Glutamatergic neuron (in vitro differentiated cells): ENCODE data around the gene PHF10. TPM values are rescaled to one million over a fixed set of nuclear protein-coding genes. Genes with fewer than 3 reads are reported as not detected.

Source experiments
- DNase-seq: peaks from one replicate; pipeline ENCODE4 v3.0.0; 2022
- H3K27ac Mint-ChIP-seq: one replicate; pipeline ENCODE4 v1.8.0; 2020; ENCODE audit warnings: mild to moderate bottlenecking, mixed read lengths, inconsistent platforms; ENCODE audit not compliant: unreplicated experiment
- H3K27me3 Mint-ChIP-seq: one replicate; pipeline ENCODE4 v1.8.0; 2020; ENCODE audit warnings: mild to moderate bottlenecking, moderate library complexity, mixed read lengths, inconsistent platforms; ENCODE audit not compliant: unreplicated experiment
- H3K36me3 Mint-ChIP-seq: one replicate; pipeline ENCODE4 v1.8.0; 2020; ENCODE audit warnings: mild to moderate bottlenecking, mixed read lengths, inconsistent platforms; ENCODE audit not compliant: unreplicated experiment
- H3K4me1 Mint-ChIP-seq: one replicate; pipeline ENCODE4 v1.8.0; 2020; ENCODE audit warnings: mild to moderate bottlenecking, low read depth, mixed read lengths, inconsistent platforms; ENCODE audit not compliant: unreplicated experiment
- H3K4me3 Mint-ChIP-seq: one replicate; pipeline ENCODE4 v1.8.0; 2020; ENCODE audit warnings: mild to moderate bottlenecking, mixed read lengths, inconsistent platforms; ENCODE audit not compliant: unreplicated experiment
- H3K9me3 Mint-ChIP-seq: one replicate; pipeline ENCODE4 v1.8.0; 2020; ENCODE audit warnings: mild to moderate bottlenecking, moderate library complexity, mixed read lengths, inconsistent platforms; ENCODE audit not compliant: unreplicated experiment
- total RNA-seq: library from RNA; stranded (reverse); fragmentation: NEBNext Ultra II Directional; extraction: Animal tissue kit (Norgen Biotek cat#: 25700); gene quantifications from one replicate; pipeline ENCODE4 v1.2.1, GENCODE V29; 2021; ENCODE audit not compliant: unreplicated experiment
- TF ChIP-seq, protein P1 (sequence below): fragments of 200-600 bp; sonication (generic); IDR thresholded peaks from one replicate; pipeline ENCODE4 v1.5.0; 2021; ENCODE audit not compliant: partially characterized antibody, unreplicated experiment

Gene PHF10
- total RNA-seq, 1 donor from 2014 or later: 21.2 TPM

DNA sequence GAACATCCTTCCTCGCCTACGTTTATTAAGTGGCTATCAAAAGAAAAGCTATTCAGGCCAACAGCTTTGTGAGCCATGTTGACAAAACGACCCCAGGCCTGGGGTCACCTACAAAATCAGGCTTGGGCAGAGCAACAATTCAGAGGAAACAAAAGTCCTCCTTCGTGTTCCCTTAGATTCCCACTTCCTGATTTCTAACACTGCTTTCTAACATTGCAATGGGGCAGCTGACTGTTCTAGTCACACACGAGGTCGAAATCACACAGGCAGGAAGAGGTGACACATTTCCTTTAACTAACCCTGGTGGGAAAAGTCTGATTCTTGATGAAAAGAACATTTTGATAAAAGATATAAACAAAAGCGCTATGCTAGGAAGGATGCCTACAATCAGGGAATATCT lies 54.4 kb downstream of the PHF10 start:
- no peak overlapping the region for H3K4me3 Mint-ChIP-seq
- no peak overlapping the region for H3K27ac Mint-ChIP-seq
- DNase-seq: no peak
- no peaks in the 10 kb centered on the region for H3K27me3 Mint-ChIP-seq
- H3K4me1 Mint-ChIP-seq: peaks cover 5% of the 10 kb centered on the region
- TF ChIP-seq, protein P1, sequence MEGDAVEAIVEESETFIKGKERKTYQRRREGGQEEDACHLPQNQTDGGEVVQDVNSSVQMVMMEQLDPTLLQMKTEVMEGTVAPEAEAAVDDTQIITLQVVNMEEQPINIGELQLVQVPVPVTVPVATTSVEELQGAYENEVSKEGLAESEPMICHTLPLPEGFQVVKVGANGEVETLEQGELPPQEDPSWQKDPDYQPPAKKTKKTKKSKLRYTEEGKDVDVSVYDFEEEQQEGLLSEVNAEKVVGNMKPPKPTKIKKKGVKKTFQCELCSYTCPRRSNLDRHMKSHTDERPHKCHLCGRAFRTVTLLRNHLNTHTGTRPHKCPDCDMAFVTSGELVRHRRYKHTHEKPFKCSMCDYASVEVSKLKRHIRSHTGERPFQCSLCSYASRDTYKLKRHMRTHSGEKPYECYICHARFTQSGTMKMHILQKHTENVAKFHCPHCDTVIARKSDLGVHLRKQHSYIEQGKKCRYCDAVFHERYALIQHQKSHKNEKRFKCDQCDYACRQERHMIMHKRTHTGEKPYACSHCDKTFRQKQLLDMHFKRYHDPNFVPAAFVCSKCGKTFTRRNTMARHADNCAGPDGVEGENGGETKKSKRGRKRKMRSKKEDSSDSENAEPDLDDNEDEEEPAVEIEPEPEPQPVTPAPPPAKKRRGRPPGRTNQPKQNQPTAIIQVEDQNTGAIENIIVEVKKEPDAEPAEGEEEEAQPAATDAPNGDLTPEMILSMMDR: no peak
- H3K9me3 Mint-ChIP-seq: no peaks in the 10 kb centered on the region
- peaks cover 4% of the 10 kb centered on the region for H3K36me3 Mint-ChIP-seq

DNA sequence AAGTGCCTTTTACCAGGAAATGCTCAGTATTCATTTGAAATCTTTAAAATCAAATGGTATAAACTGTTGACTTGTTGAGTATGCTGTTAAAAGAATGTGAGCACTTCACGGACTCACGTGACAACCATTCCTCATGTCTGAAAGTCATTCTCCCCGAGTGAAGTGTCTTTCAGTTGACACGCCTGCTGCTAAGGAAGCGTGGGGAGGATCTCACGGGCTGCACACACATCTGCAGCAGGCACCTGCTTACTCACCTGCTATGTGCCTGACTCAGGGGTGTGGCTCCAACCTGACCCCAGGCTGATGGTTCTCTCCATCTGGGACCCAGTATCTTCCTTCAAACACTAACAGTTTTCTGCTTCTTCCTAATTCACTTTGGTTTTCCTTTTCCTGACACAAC lies 55.2 kb downstream of the PHF10 start:
- TF ChIP-seq, protein P1: no peak
- no peak for DNase-seq
- Mint-ChIP-seq H3K4me1 (peaks cover 5% of the 10 kb centered on the region), H3K27me3 (no peaks in the 10 kb centered on the region), H3K36me3 (peaks cover 4% of the 10 kb centered on the region), H3K4me3 (no peak overlapping the region), H3K9me3 (no peaks in the 10 kb centered on the region), H3K27ac (no peak overlapping the region)

DNA sequence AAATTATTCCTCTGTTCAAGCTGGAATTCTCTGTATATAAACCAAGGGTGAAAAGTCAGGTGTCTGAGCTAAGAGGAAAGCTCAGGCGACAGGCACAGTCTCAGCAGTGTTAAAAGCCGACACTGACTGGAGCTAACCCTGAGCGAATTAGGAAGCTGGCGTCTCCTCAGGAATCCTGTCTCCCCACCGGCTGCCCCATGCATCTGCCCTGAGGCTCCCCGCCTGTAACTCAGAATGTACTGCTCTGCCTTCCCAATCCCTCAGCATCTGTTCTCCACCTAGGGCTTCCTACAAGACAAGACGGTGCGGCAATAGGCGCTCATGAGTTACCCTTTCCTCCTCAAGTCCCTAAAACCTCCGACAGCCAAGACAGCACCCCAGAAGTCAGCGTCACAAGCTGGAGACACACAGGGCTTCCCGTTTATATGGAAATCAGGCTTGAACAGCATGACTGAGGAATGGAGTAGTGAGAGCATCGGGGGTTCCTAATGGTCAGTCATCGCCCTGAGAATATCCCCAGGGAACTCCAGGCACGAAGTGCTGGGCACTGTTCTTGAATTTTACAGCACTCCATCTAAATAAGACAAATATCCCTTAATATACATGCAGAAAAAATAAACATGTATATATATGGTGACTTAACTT lies 56.0 kb downstream of the PHF10 start:
- DNase-seq: no peak

DNA sequence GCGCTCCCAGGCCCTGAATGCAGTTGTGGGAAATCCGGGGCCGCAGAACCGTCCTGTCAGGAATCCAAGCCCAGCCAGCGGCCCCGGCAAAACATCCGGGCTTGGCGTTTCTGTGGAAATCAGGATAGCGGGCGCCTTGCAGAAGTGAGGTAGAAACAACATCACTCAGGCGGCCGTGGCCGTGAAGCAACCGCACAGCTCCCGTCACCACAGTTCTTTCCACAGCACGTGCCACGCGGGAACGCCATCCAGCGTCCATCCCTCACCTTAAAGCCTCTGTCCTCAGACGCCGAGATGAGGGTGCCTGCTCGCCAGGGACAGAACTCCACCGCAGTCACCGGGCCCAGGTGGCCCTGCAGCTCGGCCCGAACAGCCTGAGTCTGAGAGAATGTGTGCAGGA lies 56.6 kb downstream of the PHF10 start:
- Mint-ChIP-seq H3K27ac (no peak overlapping the region), H3K9me3 (no peaks in the 10 kb centered on the region), H3K36me3 (peaks cover 6% of the 10 kb centered on the region), H3K4me3 (no peak overlapping the region), H3K4me1 (peaks cover 5% of the 10 kb centered on the region), H3K27me3 (no peaks in the 10 kb centered on the region)
- no peak for DNase-seq
- TF ChIP-seq, protein P1: no peak

More for the DNA sequence above, 56.0 kb downstream of the PHF10 start:
- Mint-ChIP-seq H3K27me3 (no peaks in the 10 kb centered on the region), H3K4me3 (no peak overlapping the region), H3K4me1 (peaks cover 5% of the 10 kb centered on the region), H3K27ac (peak overlapping the region; percentile 41), H3K9me3 (no peaks in the 10 kb centered on the region), H3K36me3 (peaks cover 2% of the 10 kb centered on the region)
- TF ChIP-seq, protein P1: no peak

DNA sequence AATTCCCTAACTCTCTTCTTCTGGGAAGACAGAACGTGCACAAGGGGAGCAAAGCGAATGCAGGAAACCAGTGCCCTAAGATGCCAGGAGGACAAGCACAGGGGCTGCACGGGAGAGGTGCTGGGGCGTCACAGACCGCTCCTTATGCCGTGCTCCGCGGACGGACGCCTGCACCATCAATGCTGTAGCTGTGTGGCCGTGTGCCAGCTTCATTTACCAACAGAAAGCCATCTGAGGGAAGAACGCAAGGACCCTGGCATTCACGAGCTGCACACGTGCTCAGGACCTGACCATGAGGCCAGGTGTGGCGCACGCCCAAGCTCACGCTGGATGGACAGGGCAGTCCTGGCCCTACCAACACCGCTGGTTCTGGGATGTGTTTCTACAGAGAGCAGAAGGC lies 57.9 kb downstream of the PHF10 start:
- Mint-ChIP-seq H3K4me1 (peaks cover 5% of the 10 kb centered on the region), H3K36me3 (peaks cover 6% of the 10 kb centered on the region), H3K4me3 (no peak overlapping the region), H3K9me3 (no peaks in the 10 kb centered on the region), H3K27ac (no peak overlapping the region), H3K27me3 (no peaks in the 10 kb centered on the region)
- TF ChIP-seq, protein P1: no peak
- no peak for DNase-seq
